HG02763 (cell line): Measurements from ENCODE around the gene CAMK1D.
A peak's percentile ranks its signal among the peaks of the same experiment; 100 is the strongest.

Experiments
- ATAC-seq: cut with Tn5 transposase; IDR thresholded peaks from one replicate; pipeline ENCODE4 v1.9.1; 2021; ENCODE audit warnings: mild to moderate bottlenecking, moderate library complexity; ENCODE audit not compliant: unreplicated experiment

Gene CAMK1D

GRCh38 chr10:12459762-12460161 is 110.4 kb downstream of the CAMK1D start:
- ATAC-seq, result no peak

- ATAC-seq, result no peak
Observed at GRCh38 chr10:12463459-12463838, 114.1 kb downstream of the CAMK1D start.

- no peak for ATAC-seq
Observed at GRCh38 chr10:12465385-12466136, 116.2 kb downstream of the CAMK1D start.

GRCh38 chr10:12466704-12467305 is 117.5 kb downstream of the CAMK1D start:
- no peak for ATAC-seq

GRCh38 chr10:12469345-12469744 is 120.0 kb downstream of the CAMK1D start:
- ATAC-seq, result no peak

- no peak for ATAC-seq
Observed at GRCh38 chr10:12470719-12471118, 121.4 kb downstream of the CAMK1D start.

GRCh38 chr10:12471135-12471534 is 121.8 kb downstream of the CAMK1D start:
- ATAC-seq, result no peak

GRCh38 chr10:12473491-12473890 is 124.1 kb downstream of the CAMK1D start:
- ATAC-seq, result no peak

GRCh38 chr10:12474727-12475412 is 125.5 kb downstream of the CAMK1D start:
- no peak for ATAC-seq

- ATAC-seq, result no peak
Observed at GRCh38 chr10:12476656-12477055, 127.3 kb downstream of the CAMK1D start.

- no peak for ATAC-seq
Observed at GRCh38 chr10:12479437-12479844, 130.1 kb downstream of the CAMK1D start.

- no peak for ATAC-seq
Observed at GRCh38 chr10:12479924-12480323, 130.6 kb downstream of the CAMK1D start.

GRCh38 chr10:12480440-12480839 is 131.1 kb downstream of the CAMK1D start:
- no peak for ATAC-seq

- ATAC-seq, result no peak
Observed at GRCh38 chr10:12481924-12482323, 132.6 kb downstream of the CAMK1D start.

GRCh38 chr10:12482587-12482986 is 133.2 kb downstream of the CAMK1D start:
- ATAC-seq, result no peak

- peak; percentile 39 for ATAC-seq
Observed at GRCh38 chr10:12484002-12484918, 134.9 kb downstream of the CAMK1D start.

- peak; percentile 74 for ATAC-seq
Observed at GRCh38 chr10:12484941-12485805, 135.8 kb downstream of the CAMK1D start.

- ATAC-seq, result no peak
Observed at GRCh38 chr10:12487366-12487765, 138.0 kb downstream of the CAMK1D start.

- ATAC-seq, result no peak
Observed at GRCh38 chr10:12488626-12489025, 139.3 kb downstream of the CAMK1D start.

GRCh38 chr10:12489357-12489756 is 140.0 kb downstream of the CAMK1D start:
- no peak for ATAC-seq
